Esophagus squamous epithelium (tissue), 4 donors: Measurements from ENCODE around the gene RIC8A.

Experiments used
- POLR2A ChIP-seq, 4 donors: fragments of 450-650 bp; IDR thresholded peaks; one replicate each; pipeline ENCODE4 v1.6.1; 2017; ENCODE audit warnings: antibody characterized with exemption in 4 of 4, mild to moderate bottlenecking in 4 of 4, moderate library complexity in 3 of 4
- TF ChIP-seq, protein P1 (sequence below), 6 experiments: fragments of 450-650 bp in 4 of 6; fragments of 200-600 bp in 2 of 6; sonication (generic) in 2 of 6; IDR thresholded peaks; one replicate each; pipeline ENCODE4 v1.5.1; 2016 to 2019; ENCODE audit warnings: antibody characterized with exemption in 6 of 6, mild to moderate bottlenecking in 4 of 6, moderate library complexity in 4 of 6

DNA sequence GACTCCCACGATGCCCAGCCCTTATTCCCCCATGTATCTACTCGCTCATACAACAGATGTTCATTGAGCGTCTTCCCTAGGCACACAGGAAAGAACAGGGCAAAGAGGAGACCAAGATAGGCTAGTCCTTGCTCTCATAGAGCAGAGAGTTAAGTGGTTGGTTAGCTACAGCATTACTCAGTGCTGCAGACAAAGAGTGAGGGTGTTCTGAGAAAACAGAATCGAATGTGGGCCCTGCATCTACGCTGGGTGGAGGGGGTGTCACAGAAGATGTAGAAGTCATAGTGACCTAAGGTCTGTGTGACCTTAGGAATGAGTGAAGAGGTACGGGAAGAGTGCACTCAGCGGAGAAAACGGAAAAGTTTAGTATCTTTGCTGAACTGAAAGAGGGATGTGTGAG lies 41.6 kb downstream of the RIC8A start:
- TF ChIP-seq POLR2A (IDR thresholded peaks at IDR 0.05): no peak
- TF ChIP-seq, protein P1, sequence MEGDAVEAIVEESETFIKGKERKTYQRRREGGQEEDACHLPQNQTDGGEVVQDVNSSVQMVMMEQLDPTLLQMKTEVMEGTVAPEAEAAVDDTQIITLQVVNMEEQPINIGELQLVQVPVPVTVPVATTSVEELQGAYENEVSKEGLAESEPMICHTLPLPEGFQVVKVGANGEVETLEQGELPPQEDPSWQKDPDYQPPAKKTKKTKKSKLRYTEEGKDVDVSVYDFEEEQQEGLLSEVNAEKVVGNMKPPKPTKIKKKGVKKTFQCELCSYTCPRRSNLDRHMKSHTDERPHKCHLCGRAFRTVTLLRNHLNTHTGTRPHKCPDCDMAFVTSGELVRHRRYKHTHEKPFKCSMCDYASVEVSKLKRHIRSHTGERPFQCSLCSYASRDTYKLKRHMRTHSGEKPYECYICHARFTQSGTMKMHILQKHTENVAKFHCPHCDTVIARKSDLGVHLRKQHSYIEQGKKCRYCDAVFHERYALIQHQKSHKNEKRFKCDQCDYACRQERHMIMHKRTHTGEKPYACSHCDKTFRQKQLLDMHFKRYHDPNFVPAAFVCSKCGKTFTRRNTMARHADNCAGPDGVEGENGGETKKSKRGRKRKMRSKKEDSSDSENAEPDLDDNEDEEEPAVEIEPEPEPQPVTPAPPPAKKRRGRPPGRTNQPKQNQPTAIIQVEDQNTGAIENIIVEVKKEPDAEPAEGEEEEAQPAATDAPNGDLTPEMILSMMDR (IDR thresholded peaks at IDR 0.05): no peak
